Esophagus (tissue), 2 donors: ENCODE data around the gene AIG1. TPM values are rescaled to one million over a fixed set of nuclear protein-coding genes. Genes with fewer than 3 reads are reported as not detected.

Experiments used
- H3K27ac ChIP-seq, 2 donors: one replicate each; pipeline ENCODE4 v1.5.1; 2013; ENCODE audit warnings: low read depth in 2 of 2, mild to moderate bottlenecking in 2 of 2, inconsistent platforms in 1 of 2, low read length in 1 of 2, moderate library complexity in 1 of 2
- H3K27me3 ChIP-seq, 2 donors: one replicate each; pipeline ENCODE4 v1.6.1; 2013; ENCODE audit warnings: low read length in 2 of 2, control low read depth in 1 of 2, mild to moderate bottlenecking in 1 of 2; ENCODE audit not compliant: insufficient read depth in 2 of 2, control insufficient read depth in 1 of 2
- H3K36me3 ChIP-seq, 2 donors: one replicate each; pipeline ENCODE4 v1.6.1; 2013; ENCODE audit warnings: low read length in 1 of 2; ENCODE audit not compliant: control insufficient read depth in 2 of 2, insufficient read depth in 2 of 2
- H3K4me1 ChIP-seq, 2 donors: one replicate each; pipeline ENCODE4 v1.6.1; 2013; ENCODE audit warnings: low read length in 1 of 2; ENCODE audit not compliant: control insufficient read depth in 2 of 2, insufficient read depth in 2 of 2
- H3K4me3 ChIP-seq, 2 donors: one replicate each; pipeline ENCODE4 v1.5.1; 2013; ENCODE audit warnings: low read length in 2 of 2, mild to moderate bottlenecking in 2 of 2, low read depth in 1 of 2, moderate library complexity in 1 of 2
- H3K9me3 ChIP-seq, 2 donors: one replicate each; pipeline ENCODE4 v1.6.1; 2013; ENCODE audit warnings: mild to moderate bottlenecking in 2 of 2, low read depth in 1 of 2, low read length in 1 of 2, moderate library complexity in 1 of 2; ENCODE audit not compliant: control insufficient read depth in 2 of 2, insufficient read depth in 1 of 2
- WGBS, 2 donors: extraction: QIAGEN DNeasy Blood & Tissue Kit; methylation state at CpG; one replicate each; pipeline ENCODE4 v1.1.7; 2013; 5-methylcytosine and 5-hydroxymethylcytosine counted together
- polyA plus RNA-seq, 2 donors: library from polyadenylated mRNA; stranded (reverse); fragments of 200-250 nt; gene quantifications; one replicate each; pipeline ENCODE4 v1.2.3, GENCODE V29; 2013
- donor health status: healthy with polysubstance abuse.
- donor health status: Bipolar disorder and iron deficiency.

AIG1 gene
- polyA plus RNA-seq, 2 donors = 28.5 to 44.6 TPM

- Histone ChIP-seq H3K4me3 (no peak overlapping the region), H3K36me3 (no peaks in the 10 kb centered on the region), H3K4me1 (no peaks in the 10 kb centered on the region), H3K27me3 (no peaks in the 10 kb centered on the region), H3K9me3 (peaks cover 0 to 4% of the 10 kb centered on the region in 2 donors), H3K27ac (no peak overlapping the region)
- 78 to 92% methylated on average over 1 of the region's 1 CpG for WGBS, 2 donors
Measured at GRCh38 chr6:143205131-143205535, 144.4 kb downstream of the AIG1 start.

GRCh38 chr6:143205585-143205984 lies 144.9 kb downstream of the AIG1 start:
- H3K27ac ChIP-seq = no peak overlapping the region
- H3K4me1 ChIP-seq = no peaks in the 10 kb centered on the region
- H3K27me3 ChIP-seq = no peaks in the 10 kb centered on the region
- no peak overlapping the region for H3K4me3 ChIP-seq
- H3K9me3 ChIP-seq = peaks cover 0 to 4% of the 10 kb centered on the region in 2 donors
- 47 to 66% methylated on average over 2 of the region's 2 CpGs for WGBS, 2 donors
- H3K36me3 ChIP-seq = no peaks in the 10 kb centered on the region

- H3K4me3 ChIP-seq = no peak overlapping the region
- H3K27ac ChIP-seq = no peak overlapping the region
- H3K9me3 ChIP-seq = peaks cover 0 to 4% of the 10 kb centered on the region in 2 donors
- WGBS, 2 donors = 27 to 45% methylated on average over 2 of the region's 2 CpGs
- H3K27me3 ChIP-seq = no peaks in the 10 kb centered on the region
- no peaks in the 10 kb centered on the region for H3K36me3 ChIP-seq
- no peaks in the 10 kb centered on the region for H3K4me1 ChIP-seq
Measured at GRCh38 chr6:143205991-143206390, 145.3 kb downstream of the AIG1 start.

GRCh38 chr6:143206550-143206949 lies 145.9 kb downstream of the AIG1 start:
- Histone ChIP-seq H3K36me3 (no peaks in the 10 kb centered on the region), H3K4me3 (no peak overlapping the region), H3K4me1 (no peaks in the 10 kb centered on the region), H3K27ac (no peak overlapping the region), H3K9me3 (peaks cover 0 to 4% of the 10 kb centered on the region in 2 donors), H3K27me3 (no peaks in the 10 kb centered on the region)
- WGBS, 2 donors = 79 to 85% methylated on average over 1 of the region's 1 CpG

- H3K27ac ChIP-seq = no peak overlapping the region
- no peaks in the 10 kb centered on the region for H3K4me1 ChIP-seq
- no peaks in the 10 kb centered on the region for H3K9me3 ChIP-seq
- H3K4me3 ChIP-seq = no peak overlapping the region
- no peaks in the 10 kb centered on the region for H3K36me3 ChIP-seq
- H3K27me3 ChIP-seq = no peaks in the 10 kb centered on the region
- 87 to 92% methylated on average over 2 of the region's 2 CpGs for WGBS, 2 donors
Measured at GRCh38 chr6:143210420-143210819, 149.7 kb downstream of the AIG1 start.

GRCh38 chr6:143213859-143214376 lies 153.2 kb downstream of the AIG1 start:
- no peak overlapping the region for H3K4me3 ChIP-seq
- no peaks in the 10 kb centered on the region for H3K9me3 ChIP-seq
- H3K36me3 ChIP-seq = no peaks in the 10 kb centered on the region
- no peaks in the 10 kb centered on the region for H3K27me3 ChIP-seq
- H3K4me1 ChIP-seq = no peaks in the 10 kb centered on the region
- WGBS, 2 donors = 72 to 73% methylated on average over 3 of the region's 3 CpGs
- H3K27ac ChIP-seq = no peak overlapping the region

- no peaks in the 10 kb centered on the region for H3K36me3 ChIP-seq
- 55 to 56% methylated on average over 2 of the region's 2 CpGs for WGBS, 2 donors
- H3K4me3 ChIP-seq = no peak overlapping the region
Measured at GRCh38 chr6:143215363-143215762, 154.7 kb downstream of the AIG1 start.

GRCh38 chr6:143215771-143216170 lies 155.1 kb downstream of the AIG1 start:
- H3K27me3 ChIP-seq = no peaks in the 10 kb centered on the region
- no peaks in the 10 kb centered on the region for H3K9me3 ChIP-seq
- H3K4me3 ChIP-seq = no peak overlapping the region
- no peak overlapping the region for H3K27ac ChIP-seq
- H3K36me3 ChIP-seq = no peaks in the 10 kb centered on the region
- no peaks in the 10 kb centered on the region for H3K4me1 ChIP-seq
- 42 to 49% methylated on average over 1 of the region's 1 CpG for WGBS, 2 donors

More at GRCh38 chr6:143215363-143215762, 154.7 kb downstream of the AIG1 start:
- Histone ChIP-seq H3K27ac (no peak overlapping the region), H3K27me3 (no peaks in the 10 kb centered on the region), H3K9me3 (no peaks in the 10 kb centered on the region), H3K4me1 (no peaks in the 10 kb centered on the region)

GRCh38 chr6:143218233-143218632 lies 157.5 kb downstream of the AIG1 start:
- H3K4me3 ChIP-seq = no peak overlapping the region
- 87 to 92% methylated on average over 5 of the region's 5 CpGs for WGBS, 2 donors
- no peak overlapping the region for H3K27ac ChIP-seq
- H3K27me3 ChIP-seq = no peaks in the 10 kb centered on the region
- peaks cover 0 to 2% of the 10 kb centered on the region in 2 donors for H3K4me1 ChIP-seq
- no peaks in the 10 kb centered on the region for H3K36me3 ChIP-seq
- no peaks in the 10 kb centered on the region for H3K9me3 ChIP-seq

- WGBS, 2 donors = 63 to 70% methylated on average over 5 of the region's 5 CpGs
- Histone ChIP-seq H3K4me3 (no peak overlapping the region), H3K9me3 (no peaks in the 10 kb centered on the region), H3K36me3 (no peaks in the 10 kb centered on the region), H3K27ac (no peak overlapping the region), H3K4me1 (peaks cover 0 to 2% of the 10 kb centered on the region in 2 donors), H3K27me3 (no peaks in the 10 kb centered on the region)
Measured at GRCh38 chr6:143221698-143222097, 161.0 kb downstream of the AIG1 start.
